SK-N-SH (cell line): ENCODE results near the gene FOSB. TPM values are rescaled to one million over a fixed set of nuclear protein-coding genes. Genes with fewer than 3 reads are reported as not detected.

ENCODE experiments used
- CTCF ChIA-PET: fragments of 300-600, 350-600 bp; formaldehyde crosslinking; extraction: SDS; loops from one replicate; lab custom pipeline; 2021; lab: Yijun Ruan, JAX
- POLR2A ChIA-PET: fragments of 350-600 bp; sonication (Branson Sonifier 250); formaldehyde crosslinking; extraction: SDS; loops from one replicate; lab custom pipeline; 2020; ENCODE audit warnings: antibody characterized with exemption, inconsistent platforms; lab: Yijun Ruan, JAX
- DNase-seq: peaks from one replicate; pipeline ENCODE4 v3.0.0; 2012
- H2AFZ ChIP-seq: fragments of 200-600 bp; sonication (generic); 2 replicates; pipeline ENCODE4 v1.8.1; 2016; ENCODE audit warnings: antibody characterized with exemption, mild to moderate bottlenecking, low read depth
- H3F3A ChIP-seq: fragments of 200-600 bp; sonication (generic); replicated peaks from 2 replicates; pipeline ENCODE3; 2016; ENCODE audit warnings: antibody characterized with exemption, mild to moderate bottlenecking; ENCODE audit not compliant: insufficient read depth
- H3K27ac ChIP-seq, 2 experiments: fragments of 200-500 bp in 1 of 2; fragments of 200-600 bp in 1 of 2; sonication (Bioruptor generic) in 1 of 2; sonication (generic), shearing (Covaris generic) in 1 of 2; 2 replicates each; pipeline versions ENCODE4 v1.5.1 to v1.6.1; 2014 to 2016; ENCODE audit warnings: low read depth in 2 of 2, inconsistent platforms in 1 of 2, low read length in 1 of 2, mild to moderate bottlenecking in 1 of 2, mixed read lengths in 1 of 2
- H3K27me3 ChIP-seq: fragments of 200-600 bp; sonication (generic), shearing (Covaris generic); 2 replicates; pipeline ENCODE4 v1.6.1; 2016; ENCODE audit warnings: mixed run types; ENCODE audit not compliant: insufficient read depth
- H3K36me3 ChIP-seq, 2 experiments: fragments of 200-500 bp in 1 of 2; fragments of 200-600 bp in 1 of 2; sonication (Bioruptor generic) in 1 of 2; sonication (generic) in 1 of 2; replicated peaks in 1 of 2; 2 replicates each; pipeline versions ENCODE3 to v1.5.1; 2014 to 2016; ENCODE audit warnings: low read length in 1 of 2, mild to moderate bottlenecking in 1 of 2; ENCODE audit not compliant: insufficient read depth in 2 of 2, control insufficient read depth in 1 of 2
- H3K4me1 ChIP-seq, 2 experiments: fragments of 200-500 bp in 1 of 2; fragments of 200-600 bp in 1 of 2; sonication (Bioruptor generic) in 1 of 2; sonication (generic), shearing (Covaris generic) in 1 of 2; 2 replicates each; pipeline versions ENCODE4 v1.5.1 to v1.6.1; 2014 to 2016; ENCODE audit warnings: low read depth in 1 of 2, low read length in 1 of 2, mixed run types in 1 of 2; ENCODE audit not compliant: insufficient read depth in 2 of 2, control insufficient read depth in 1 of 2
- H3K4me2 ChIP-seq: fragments of 200-600 bp; sonication (generic), shearing (Covaris generic); 2 replicates; pipeline ENCODE4 v1.6.1; 2017; ENCODE audit warnings: mixed run types
- H3K4me3 ChIP-seq, 2 experiments: fragments of 200-500 bp in 1 of 2; fragments of 200-600 bp in 1 of 2; sonication (Bioruptor generic) in 1 of 2; sonication (generic), shearing (Covaris generic) in 1 of 2; 2 replicates each; pipeline versions ENCODE4 v1.5.1 to v1.8.1; 2014 to 2016; ENCODE audit warnings: low read depth in 2 of 2, inconsistent platforms in 1 of 2, low read length in 1 of 2, mild to moderate bottlenecking in 1 of 2, mixed read lengths in 1 of 2, moderate library complexity in 1 of 2
- H3K79me2 ChIP-seq: fragments of 200-600 bp; sonication (generic); 2 replicates; pipeline ENCODE4 v1.8.1; 2017; ENCODE audit warnings: mild to moderate bottlenecking; ENCODE audit not compliant: insufficient read depth
- H3K9ac ChIP-seq: fragments of 200-600 bp; sonication (generic); 2 replicates; pipeline ENCODE4 v1.6.1; 2017; ENCODE audit warnings: mixed run types
- H3K9me2 ChIP-seq: fragments of 200-600 bp; sonication (generic); 2 replicates; pipeline ENCODE4 v1.6.1; 2017; ENCODE audit warnings: mixed run types
- H3K9me3 ChIP-seq: fragments of 200-600 bp; sonication (generic); 2 replicates; pipeline ENCODE4 v1.6.1; 2017; ENCODE audit warnings: mixed run types, mild to moderate bottlenecking, moderate library complexity
- H4K20me1 ChIP-seq: fragments of 200-600 bp; sonication (generic); 2 replicates; pipeline ENCODE4 v1.6.1; 2017; ENCODE audit warnings: mild to moderate bottlenecking, mixed run types; ENCODE audit not compliant: insufficient read depth
- ELF1 ChIP-seq: IDR thresholded peaks from 2 replicates; pipeline ENCODE4 v1.4.0; 2012
- EP300 ChIP-seq, 2 experiments: IDR thresholded peaks; 2 replicates each; pipeline versions ENCODE4 v1.4.0 to v1.6.1; 2012; ENCODE audit warnings: borderline replicate concordance in 1 of 2, low read depth in 1 of 2, low read length in 1 of 2
- EZH2phosphoT487 ChIP-seq: fragments of 200-600 bp; sonication (generic); IDR thresholded peaks from 2 replicates; pipeline ENCODE4 v1.6.1; 2017; ENCODE audit warnings: low read depth, mixed run types, mild to moderate bottlenecking, antibody characterized with exemption, moderate library complexity, borderline replicate concordance
- FOSL2 ChIP-seq: IDR thresholded peaks from 2 replicates; pipeline ENCODE4 v1.4.0; 2012; ENCODE audit warnings: low read depth, mild to moderate bottlenecking, moderate library complexity, borderline replicate concordance
- FOXJ3 ChIP-seq: sonication (generic); formaldehyde crosslinking; IDR thresholded peaks from 2 replicates; pipeline ENCODE4 v1.5.1; 2020; ENCODE audit warnings: mild to moderate bottlenecking, missing genetic modification reagents
- GATA2 ChIP-seq: sonication (generic); formaldehyde crosslinking; IDR thresholded peaks from 2 replicates; pipeline ENCODE4 v1.5.0; 2020; ENCODE audit warnings: mild to moderate bottlenecking, missing genetic modification reagents
- JUND ChIP-seq: IDR thresholded peaks from 2 replicates; pipeline ENCODE4 v1.4.0; 2012
- MEF2A ChIP-seq: IDR thresholded peaks from 2 replicates; pipeline ENCODE4 v1.4.0; 2012; ENCODE audit warnings: low read depth, borderline replicate concordance
- MXI1 ChIP-seq: IDR thresholded peaks from 2 replicates; pipeline ENCODE4 v1.6.1; 2012; ENCODE audit warnings: mild to moderate bottlenecking, low read depth, low read length, improper control_type of control experiment
- NFIC ChIP-seq: IDR thresholded peaks from 2 replicates; pipeline ENCODE4 v1.4.0; 2012; ENCODE audit warnings: borderline replicate concordance
- POLR2AphosphoS5 ChIP-seq: IDR thresholded peaks from 2 replicates; pipeline ENCODE4 v1.6.1; 2012; ENCODE audit warnings: low read depth, low read length
- RCOR1 ChIP-seq: fragments of 150-350 bp; IDR thresholded peaks from 2 replicates; pipeline ENCODE4 v1.6.1; 2017; ENCODE audit warnings: antibody characterized with exemption, low read length
- RFX5 ChIP-seq: IDR thresholded peaks from 2 replicates; pipeline ENCODE4 v1.6.1; 2012; ENCODE audit warnings: mild to moderate bottlenecking, improper control_type of control experiment, low read length
- SMC3 ChIP-seq: IDR thresholded peaks from 2 replicates; pipeline ENCODE4 v1.6.1; 2012; ENCODE audit warnings: low read depth, low read length, improper control_type of control experiment
- TAF1 ChIP-seq: IDR thresholded peaks from 2 replicates; pipeline ENCODE4 v1.6.1; 2012; ENCODE audit warnings: low read depth, mild to moderate bottlenecking, low read length, moderate library complexity, borderline replicate concordance
- TCF12 ChIP-seq: IDR thresholded peaks from 2 replicates; pipeline ENCODE4 v1.4.0; 2012
- WGBS: methylation state at CpG from one replicate; pipeline ENCODE4 v1.1.6; 2017; ENCODE audit warnings: low lambda C conversion rate; 5-methylcytosine and 5-hydroxymethylcytosine counted together
- polyA plus RNA-seq, 3 experiments: library from polyadenylated mRNA; depleted of rRNA; stranded (reverse); fragments of >200 nt; gene quantifications; 2 replicates each; pipeline ENCODE4 v1.2.3, GENCODE V29; 2012
- TF ChIP-seq, protein P1 (sequence below): IDR thresholded peaks from 2 replicates; pipeline ENCODE4 v1.4.0; 2012; ENCODE audit warnings: low read depth, borderline replicate concordance
- TF ChIP-seq, protein P2 (sequence below): fragments of 150-350 bp; IDR thresholded peaks from 2 replicates; pipeline ENCODE4 v1.6.1; 2017; ENCODE audit warnings: antibody characterized with exemption, low read length, low read depth, borderline replicate concordance
- TF ChIP-seq, protein P3 (sequence below): IDR thresholded peaks from 2 replicates; pipeline ENCODE4 v1.4.0; 2012; ENCODE audit warnings: low read depth
- TF ChIP-seq, protein P4 (sequence below): fragments of 200-600 bp; sonication (generic); IDR thresholded peaks from 2 replicates; pipeline ENCODE4 v1.6.1; 2017; ENCODE audit warnings: antibody characterized with exemption, mild to moderate bottlenecking, moderate library complexity

The FOSB gene
- polyA plus RNA-seq, 1 of the 3 experiments (the other 2 are of a cell fraction) = 78.2 TPM

DNA sequence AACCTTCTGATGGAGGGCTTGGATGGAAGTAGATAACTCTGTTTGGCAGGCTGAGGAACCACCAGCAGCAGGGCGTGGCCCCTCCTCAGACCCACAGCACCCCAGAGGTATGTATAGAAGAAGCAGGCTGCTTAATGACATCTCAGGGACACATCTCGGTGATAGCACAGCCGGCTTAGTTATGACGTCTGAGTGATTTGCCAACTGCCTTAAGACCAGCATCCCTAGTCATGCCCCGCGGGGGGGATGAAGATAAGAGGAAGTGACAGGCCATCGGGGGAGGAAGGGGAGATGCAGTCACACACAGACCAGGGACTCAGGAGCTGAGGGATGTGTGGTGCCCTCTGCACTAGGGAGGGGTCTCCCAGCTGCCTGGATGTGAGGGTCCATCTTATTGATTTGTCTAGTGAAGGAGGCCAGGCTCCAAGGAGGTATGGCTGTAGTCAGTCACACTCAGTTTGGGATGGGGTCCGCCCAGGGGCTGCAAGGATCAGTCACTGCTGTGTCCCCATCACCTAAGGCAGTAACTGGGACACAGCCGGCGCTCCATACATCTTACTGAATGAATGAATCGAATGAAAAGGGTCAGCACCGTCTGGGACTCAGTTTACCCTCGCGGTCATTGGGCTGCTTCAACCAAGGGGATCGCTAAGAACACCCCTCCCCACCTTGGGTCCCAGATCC, 24.9 kb upstream of the FOSB start:
- Histone ChIP-seq H3K9me2 (no peaks in the 10 kb centered on the region), H3F3A (peaks cover 32% of the 10 kb centered on the region), H3K79me2 (no peaks in the 10 kb centered on the region; the same call in 1 of the 2 replicates), H3K9me3 (no peaks in the 10 kb centered on the region), H3K9ac (peak overlapping the region; percentile 83), H3K36me3 (no peaks in the 10 kb centered on the region), H3K4me3 (peak overlapping the region; percentile 54 to 60), H4K20me1 (no peaks in the 10 kb centered on the region), H3K4me2 (peak overlapping the region; percentile 79), H2AFZ (no peak overlapping the region), H3K27me3 (no peaks in the 10 kb centered on the region), H3K27ac (peak overlapping the region in 1 of 2 experiments; percentile 96; a peak in 3 of 4 replicates), H3K4me1 (peaks cover 5 to 16% of the 10 kb centered on the region in 2 experiments; a peak in 1 of 4 replicates)
- ChIA-PET CTCF (interaction anchor here (15.0 kb wide), 1 partner anchor 30 kb away, joined by 870 read pairs; the partner anchor contains the start of gene FOSB), POLR2A (no interaction called here)
- WGBS = 8% methylated on average over 10 of the region's 15 CpGs
- peak; percentile 59 for DNase-seq
- no peak for TF ChIP-seq SMC3
- TF ChIP-seq TCF12 = no peak
- TF ChIP-seq FOXJ3 (CRISPR knock-in tag) = no peak
- no peak for TF ChIP-seq MEF2A
- TF ChIP-seq, protein P1, sequence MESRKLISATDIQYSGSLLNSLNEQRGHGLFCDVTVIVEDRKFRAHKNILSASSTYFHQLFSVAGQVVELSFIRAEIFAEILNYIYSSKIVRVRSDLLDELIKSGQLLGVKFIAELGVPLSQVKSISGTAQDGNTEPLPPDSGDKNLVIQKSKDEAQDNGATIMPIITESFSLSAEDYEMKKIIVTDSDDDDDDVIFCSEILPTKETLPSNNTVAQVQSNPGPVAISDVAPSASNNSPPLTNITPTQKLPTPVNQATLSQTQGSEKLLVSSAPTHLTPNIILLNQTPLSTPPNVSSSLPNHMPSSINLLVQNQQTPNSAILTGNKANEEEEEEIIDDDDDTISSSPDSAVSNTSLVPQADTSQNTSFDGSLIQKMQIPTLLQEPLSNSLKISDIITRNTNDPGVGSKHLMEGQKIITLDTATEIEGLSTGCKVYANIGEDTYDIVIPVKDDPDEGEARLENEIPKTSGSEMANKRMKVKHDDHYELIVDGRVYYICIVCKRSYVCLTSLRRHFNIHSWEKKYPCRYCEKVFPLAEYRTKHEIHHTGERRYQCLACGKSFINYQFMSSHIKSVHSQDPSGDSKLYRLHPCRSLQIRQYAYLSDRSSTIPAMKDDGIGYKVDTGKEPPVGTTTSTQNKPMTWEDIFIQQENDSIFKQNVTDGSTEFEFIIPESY = no peak
- TF ChIP-seq RCOR1 = no peak
- TF ChIP-seq RFX5 = no peak
- no peak for TF ChIP-seq ELF1

DNA sequence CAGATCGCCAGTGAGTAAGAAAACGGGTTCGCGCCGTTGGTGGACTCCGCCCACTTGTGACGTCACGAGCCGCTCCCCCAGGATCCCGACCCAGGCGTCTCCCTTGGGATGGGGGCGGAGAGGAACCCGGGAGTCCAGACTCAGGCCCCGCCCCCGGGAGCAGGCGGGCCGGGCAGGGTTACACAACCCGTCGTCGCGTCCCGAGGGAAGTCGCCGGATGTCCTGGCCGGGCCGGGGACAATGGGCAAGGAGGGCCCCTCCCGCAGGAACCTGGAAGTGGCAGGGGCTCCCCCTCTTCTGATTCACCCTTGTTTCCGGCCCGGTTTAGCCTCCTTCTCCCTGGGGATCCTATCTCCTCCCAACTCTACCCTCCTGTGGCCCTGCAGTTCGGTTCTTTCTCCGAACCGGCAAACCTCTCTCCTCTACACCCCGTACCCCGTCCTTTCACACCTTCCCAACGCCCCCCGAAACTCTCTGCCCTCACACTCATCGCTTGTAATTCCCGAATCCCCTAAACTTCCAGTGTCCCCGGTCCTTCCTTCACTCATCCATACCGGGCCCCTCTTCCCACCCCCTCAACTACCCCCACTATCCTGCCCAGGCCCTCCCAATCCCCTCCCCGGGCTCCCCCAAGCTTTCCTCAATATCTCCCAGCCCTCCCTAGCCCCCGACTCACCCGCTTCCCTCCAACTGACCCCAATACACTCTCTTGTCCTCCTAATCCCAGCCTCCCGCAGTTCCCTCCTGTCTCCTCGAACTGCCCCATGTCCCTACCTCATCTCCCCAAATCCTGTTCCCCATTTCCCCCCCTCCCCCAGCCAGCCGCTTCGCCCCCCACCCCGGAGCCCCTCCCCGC, 24.1 kb upstream of the FOSB start:
- Histone ChIP-seq H3K9me3 (no peaks in the 10 kb centered on the region), H3K4me3 (peak overlapping the region; percentile 54 to 60), H3K27me3 (no peaks in the 10 kb centered on the region), H3K36me3 (no peaks in the 10 kb centered on the region), H3F3A (peaks cover 32% of the 10 kb centered on the region), H3K9me2 (no peaks in the 10 kb centered on the region), H3K4me1 (peaks cover 5 to 16% of the 10 kb centered on the region in 2 experiments; a peak in 1 of 4 replicates), H2AFZ (no peak overlapping the region), H4K20me1 (no peaks in the 10 kb centered on the region), H3K79me2 (no peaks in the 10 kb centered on the region; the same call in 1 of the 2 replicates), H3K4me2 (peak overlapping the region; percentile 79), H3K9ac (peak overlapping the region; percentile 83), H3K27ac (peak overlapping the region; percentile 70 to 96)
- WGBS = 3% methylated on average over 28 of the region's 49 CpGs
- ChIA-PET CTCF (interaction anchor here (1.6 to 15.0 kb wide), 2 partner anchors 15 to 30 kb away, joined by 3 to 870 read pairs; partner anchors contain the start of gene FOSB), POLR2A (no interaction called here)
- peak; percentile 97 for DNase-seq
- TF ChIP-seq POLR2AphosphoS5 (peak; percentile 51; the same call in 1 of the 2 replicates), EZH2phosphoT487 (no peak), SMC3 (no peak), TAF1 (no peak), NFIC (no peak), MXI1 (peak; percentile 40; the same call in 1 of the 2 replicates), GATA2 (CRISPR knock-in tag) (no peak), TCF12 (peak; percentile 30; the same call in 1 of the 2 replicates), EP300 (IDR thresholded peaks at IDR 0.05; ENCODE audit: borderline replicate concordance in 1 of 2, low read depth in 1 of 2, low read length in 1 of 2) (no peak), JUND (peak; percentile 40; the same call in 1 of the 2 replicates), RCOR1 (no peak), FOSL2 (peak; percentile 38; the same call in 1 of the 2 replicates), FOXJ3 (CRISPR knock-in tag) (no peak)
- TF ChIP-seq, protein P2, sequence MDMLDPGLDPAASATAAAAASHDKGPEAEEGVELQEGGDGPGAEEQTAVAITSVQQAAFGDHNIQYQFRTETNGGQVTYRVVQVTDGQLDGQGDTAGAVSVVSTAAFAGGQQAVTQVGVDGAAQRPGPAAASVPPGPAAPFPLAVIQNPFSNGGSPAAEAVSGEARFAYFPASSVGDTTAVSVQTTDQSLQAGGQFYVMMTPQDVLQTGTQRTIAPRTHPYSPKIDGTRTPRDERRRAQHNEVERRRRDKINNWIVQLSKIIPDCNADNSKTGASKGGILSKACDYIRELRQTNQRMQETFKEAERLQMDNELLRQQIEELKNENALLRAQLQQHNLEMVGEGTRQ = no peak
- TF ChIP-seq, protein P3, sequence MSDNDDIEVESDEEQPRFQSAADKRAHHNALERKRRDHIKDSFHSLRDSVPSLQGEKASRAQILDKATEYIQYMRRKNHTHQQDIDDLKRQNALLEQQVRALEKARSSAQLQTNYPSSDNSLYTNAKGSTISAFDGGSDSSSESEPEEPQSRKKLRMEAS = peak; percentile 52; the same call in 1 of the 2 replicates
- TF ChIP-seq, protein P4, sequence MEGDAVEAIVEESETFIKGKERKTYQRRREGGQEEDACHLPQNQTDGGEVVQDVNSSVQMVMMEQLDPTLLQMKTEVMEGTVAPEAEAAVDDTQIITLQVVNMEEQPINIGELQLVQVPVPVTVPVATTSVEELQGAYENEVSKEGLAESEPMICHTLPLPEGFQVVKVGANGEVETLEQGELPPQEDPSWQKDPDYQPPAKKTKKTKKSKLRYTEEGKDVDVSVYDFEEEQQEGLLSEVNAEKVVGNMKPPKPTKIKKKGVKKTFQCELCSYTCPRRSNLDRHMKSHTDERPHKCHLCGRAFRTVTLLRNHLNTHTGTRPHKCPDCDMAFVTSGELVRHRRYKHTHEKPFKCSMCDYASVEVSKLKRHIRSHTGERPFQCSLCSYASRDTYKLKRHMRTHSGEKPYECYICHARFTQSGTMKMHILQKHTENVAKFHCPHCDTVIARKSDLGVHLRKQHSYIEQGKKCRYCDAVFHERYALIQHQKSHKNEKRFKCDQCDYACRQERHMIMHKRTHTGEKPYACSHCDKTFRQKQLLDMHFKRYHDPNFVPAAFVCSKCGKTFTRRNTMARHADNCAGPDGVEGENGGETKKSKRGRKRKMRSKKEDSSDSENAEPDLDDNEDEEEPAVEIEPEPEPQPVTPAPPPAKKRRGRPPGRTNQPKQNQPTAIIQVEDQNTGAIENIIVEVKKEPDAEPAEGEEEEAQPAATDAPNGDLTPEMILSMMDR = no peak
